ENCODE measurements around the gene ZNF592. TPM values are rescaled to one million over a fixed set of nuclear protein-coding genes. Genes with fewer than 3 reads are reported as not detected.
"Not testable (repeated sequence)": the region's sequence is repeated elsewhere in the genome, so short reads cannot be mapped to it uniquely, and the experiment has no call there.

ZNF592 gene
- polyA plus RNA-seq, 3 donors, result 26.8 to 28.4 (median 27.8) TPM

- DNase-seq (ENCODE audit: low read depth in 3 of 3, low spot score in 2 of 3), result not testable (repeated sequence)
Measured at GRCh38 chr15:84845631-84846030, 97.2 kb downstream of the ZNF592 start.

GRCh38 chr15:84846269-84846668, 97.9 kb downstream of the ZNF592 start:
- DNase-seq (ENCODE audit: low read depth in 3 of 3, low spot score in 2 of 3), result no peak

- DNase-seq (ENCODE audit: low read depth in 3 of 3, low spot score in 2 of 3), result no peak
Measured at GRCh38 chr15:84847382-84847781, 99.0 kb downstream of the ZNF592 start.

GRCh38 chr15:84852212-84852611, 103.8 kb downstream of the ZNF592 start:
- no peak for DNase-seq (ENCODE audit: low read depth in 3 of 3, low spot score in 2 of 3)

- DNase-seq (ENCODE audit: low read depth in 3 of 3, low spot score in 2 of 3), result no peak
Measured at GRCh38 chr15:84855136-84855535, 106.7 kb downstream of the ZNF592 start.

- no peak for DNase-seq (ENCODE audit: low read depth in 3 of 3, low spot score in 2 of 3)
Measured at GRCh38 chr15:84855765-84856164, 107.4 kb downstream of the ZNF592 start.

Other genes starting within 250 kb of the ZNF592 start
- gene ZSCAN2, start 147.6 kb upstream of the ZNF592 start, polyA plus RNA-seq (ENCODE audit: insufficient read length in 3 of 3), result 10 to 100 TPM; 29.2 to 30.6 (median 30.1) TPM
- 10 to 100 TPM; 35.4 to 40.1 (median 37.4) TPM for gene WDR73, start 94.3 kb upstream of the ZNF592 start, polyA plus RNA-seq (ENCODE audit: insufficient read length in 3 of 3)
- 1 to 10 TPM; 4.0 to 5.8 (median 4.3) TPM for gene NMB, start 90.4 kb upstream of the ZNF592 start, polyA plus RNA-seq (ENCODE audit: insufficient read length in 3 of 3)
- 100 to 1,000 TPM; 292 to 327 (median 312) TPM for gene SEC11A, start 32.5 kb upstream of the ZNF592 start, polyA plus RNA-seq (ENCODE audit: insufficient read length in 3 of 3)
- gene ALPK3, start 68.8 kb downstream of the ZNF592 start, polyA plus RNA-seq (ENCODE audit: insufficient read length in 3 of 3), result 10 to 100 TPM; 12.5 to 15.9 (median 13.5) TPM
- gene SLC28A1, start 136.1 kb downstream of the ZNF592 start, polyA plus RNA-seq (ENCODE audit: insufficient read length in 3 of 3), result 1 to 10 TPM; 4.7 to 7.4 (median 5.3) TPM
- 10 to 100 TPM; 34.5 to 40.6 (median 40.4) TPM for gene PDE8A, start 233.3 kb downstream of the ZNF592 start, polyA plus RNA-seq (ENCODE audit: insufficient read length in 3 of 3)

Measured in right renal cortex interstitium (tissue), 3 donors.